GM23248 (cell line): ENCODE results near the gene AREG. TPM values are rescaled to one million over a fixed set of nuclear protein-coding genes. Genes with fewer than 3 reads are reported as not detected.
A peak's percentile ranks its signal among the peaks of the same experiment; 100 is the strongest.

ENCODE experiments used
- DNase-seq: peaks from one replicate; pipeline ENCODE4 v3.0.0-alpha.2; 2015
- H2AFZ ChIP-seq: fragments of 200-600 bp; sonication (generic); 2 replicates; pipeline ENCODE4 v1.6.1; 2016; ENCODE audit warnings: antibody characterized with exemption
- H3F3A ChIP-seq: fragments of 200-600 bp; sonication (generic); 2 replicates; pipeline ENCODE4 v1.6.1; 2016; ENCODE audit warnings: mild to moderate bottlenecking, antibody characterized with exemption, mixed run types; ENCODE audit not compliant: insufficient read depth
- H3K27ac ChIP-seq: fragments of 200-600 bp; sonication (generic); 2 replicates; pipeline ENCODE4 v1.5.1; 2016; ENCODE audit warnings: mild to moderate bottlenecking
- H3K27me3 ChIP-seq: fragments of 200-600 bp; sonication (generic); replicated peaks from 2 replicates; pipeline ENCODE4 v1.6.1; 2016; ENCODE audit warnings: mild to moderate bottlenecking; ENCODE audit not compliant: insufficient read depth
- H3K36me3 ChIP-seq: fragments of 200-600 bp; sonication (generic); 2 replicates; pipeline ENCODE4 v1.6.1; 2016; ENCODE audit warnings: low read depth, mild to moderate bottlenecking
- H3K4me1 ChIP-seq: fragments of 200-600 bp; sonication (generic); 2 replicates; pipeline ENCODE4 v1.6.1; 2016; ENCODE audit warnings: mild to moderate bottlenecking; ENCODE audit not compliant: insufficient read depth
- H3K4me2 ChIP-seq: fragments of 200-600 bp; sonication (generic); one replicate; pipeline ENCODE4 v1.6.1; 2016; ENCODE audit warnings: mild to moderate bottlenecking; ENCODE audit not compliant: unreplicated experiment
- H3K4me3 ChIP-seq: fragments of 200-600 bp; sonication (generic); 2 replicates; pipeline ENCODE4 v1.5.1; 2016; ENCODE audit warnings: mild to moderate bottlenecking
- H3K79me2 ChIP-seq: fragments of 200-600 bp; sonication (generic); 2 replicates; pipeline ENCODE4 v1.6.1; 2016; ENCODE audit warnings: mild to moderate bottlenecking; ENCODE audit not compliant: insufficient read depth
- H3K9ac ChIP-seq: fragments of 200-600 bp; sonication (generic); 2 replicates; pipeline ENCODE4 v1.6.1; 2016; ENCODE audit warnings: mild to moderate bottlenecking
- H3K9me2 ChIP-seq: fragments of 200-600 bp; sonication (generic); 2 replicates; pipeline ENCODE4 v1.6.1; 2016; ENCODE audit warnings: mixed run types, mild to moderate bottlenecking, moderate library complexity; ENCODE audit not compliant: insufficient read depth
- H3K9me3 ChIP-seq: fragments of 200-600 bp; sonication (generic); one replicate; pipeline ENCODE4 v1.6.1; 2017; ENCODE audit warnings: low read depth
- H4K20me1 ChIP-seq: fragments of 200-600 bp; sonication (generic); 2 replicates; pipeline ENCODE4 v1.6.0; 2016; ENCODE audit not compliant: insufficient read depth
- EZH2 ChIP-seq: fragments of 200-600 bp; sonication (generic); IDR thresholded peaks from 2 replicates; pipeline ENCODE4 v1.6.1; 2018; ENCODE audit warnings: antibody characterized with exemption, mild to moderate bottlenecking; ENCODE audit not compliant: insufficient read depth, poor library complexity, severe bottlenecking
- EZH2phosphoT487 ChIP-seq: fragments of 200-600 bp; sonication (generic); IDR thresholded peaks from 2 replicates; pipeline ENCODE4 v1.6.1; 2018; ENCODE audit warnings: antibody characterized with exemption, moderate library complexity, mild to moderate bottlenecking, low read depth; ENCODE audit not compliant: insufficient read depth
- WGBS, 2 experiments: methylation state at CpG; one replicate each; pipeline ENCODE4 v1.1.6; 2015 to 2017; ENCODE audit warnings: low lambda C conversion rate in 2 of 2, low coverage in 1 of 2; ENCODE audit errors: missing lambda C conversion rate in 2 of 2; 5-methylcytosine and 5-hydroxymethylcytosine counted together
- in situ Hi-C: fragments of 300-500 bp; cut with MboI; formaldehyde crosslinking; loops from 2 replicates; pipeline ENCODE4 v1.15.0; 2020
- polyA plus RNA-seq: library from polyadenylated mRNA; unstranded; fragments of >200 nt; fragmentation: Nextera tagmentation; extraction: Ambion mirVana; gene quantifications from 2 replicates; pipeline ENCODE4 v1.2.1, GENCODE V29; 2016
- total RNA-seq: library from RNA; depleted of rRNA; stranded (reverse); fragments of >200 nt; shearing (Covaris generic); gene quantifications from 2 replicates; pipeline ENCODE4 v1.2.3, GENCODE V29; 2014

AREG gene
- total and polyA plus RNA-seq, 2 experiments from 2014 or later = 0.76 to 0.97 TPM

DNA sequence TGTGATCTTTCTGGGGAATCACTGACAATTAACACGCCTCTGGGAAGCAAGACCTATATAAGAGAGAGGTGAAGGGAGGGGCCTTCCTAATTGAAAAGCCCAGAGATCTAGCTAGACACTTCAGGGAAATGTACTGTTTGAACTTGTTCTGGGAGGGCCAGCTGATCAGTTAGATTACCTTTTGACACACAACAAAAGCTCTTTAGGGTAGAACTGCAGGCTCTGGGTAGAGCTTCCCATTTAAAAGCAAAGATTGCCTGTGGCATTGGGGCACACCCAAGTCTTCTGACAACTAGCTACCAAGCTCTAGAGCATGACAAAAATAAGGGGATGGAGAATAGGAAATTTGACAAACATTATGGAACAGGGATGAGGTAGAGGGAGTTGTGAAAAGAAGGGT is 26.3 kb downstream of the AREG start:
- H3K27ac ChIP-seq = no peak overlapping the region
- in situ Hi-C loops = no loop called here
- H3K9me3 ChIP-seq = no peaks in the 10 kb centered on the region
- H3K9me2 ChIP-seq = no peaks in the 10 kb centered on the region
- H3K36me3 ChIP-seq = no peaks in the 10 kb centered on the region
- H3K4me2 ChIP-seq = no peak overlapping the region
- no peaks in the 10 kb centered on the region for H4K20me1 ChIP-seq
- H3K9ac ChIP-seq = no peak overlapping the region
- H3F3A ChIP-seq = peaks cover 35% of the 10 kb centered on the region
- no peak for DNase-seq
- no peak overlapping the region for H2AFZ ChIP-seq
- H3K79me2 ChIP-seq = no peaks in the 10 kb centered on the region
- TF ChIP-seq EZH2 (no peak), EZH2phosphoT487 (no peak)
- H3K27me3 ChIP-seq = no peaks in the 10 kb centered on the region
- peaks cover 28% of the 10 kb centered on the region for H3K4me1 ChIP-seq
- H3K4me3 ChIP-seq = no peak overlapping the region
- WGBS, 2 experiments = 79 to 90% methylated on average over 1 of the region's 1 CpG

DNA sequence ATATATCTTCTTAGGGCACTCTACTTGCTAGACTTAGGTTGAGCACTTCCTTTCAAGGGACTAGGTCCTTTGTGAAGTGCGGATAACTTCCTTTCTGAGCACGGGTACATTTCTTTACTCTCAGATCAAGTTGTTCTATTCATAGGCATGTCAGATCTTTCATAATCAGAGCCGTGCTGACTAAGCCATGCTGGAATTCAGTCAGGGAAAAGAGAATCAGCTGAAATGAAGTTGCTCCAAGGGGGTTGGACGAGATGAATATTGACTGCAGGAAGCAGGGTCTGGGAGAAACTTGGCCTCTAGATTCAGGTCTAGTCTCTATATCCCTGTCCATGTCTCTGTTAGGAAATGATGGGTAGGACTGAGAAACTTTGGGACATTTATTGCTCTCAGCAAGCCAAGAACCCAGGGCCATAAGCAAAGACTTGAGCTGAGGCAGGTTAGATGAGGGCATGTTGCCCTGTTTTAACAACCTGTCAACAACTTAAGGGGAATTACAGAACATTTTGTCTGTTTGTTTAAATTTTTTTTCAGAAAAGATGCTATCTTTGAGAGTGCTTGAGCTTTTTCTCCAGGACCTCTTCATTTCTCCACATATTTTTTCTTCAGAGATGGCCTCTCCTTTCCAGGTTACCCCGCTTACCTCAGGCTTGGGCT is 28.3 kb downstream of the AREG start:
- 27 to 34% methylated on average over 5 of the region's 5 CpGs for WGBS, 2 experiments
- Histone ChIP-seq H3K4me1 (peaks cover 28% of the 10 kb centered on the region), H3K27ac (peak overlapping the region; percentile 26; the same call in 1 of the 2 replicates), H3K4me2 (peak overlapping the region; percentile 25), H4K20me1 (no peaks in the 10 kb centered on the region), H3F3A (peaks cover 35% of the 10 kb centered on the region), H3K9ac (no peak overlapping the region), H3K9me3 (no peaks in the 10 kb centered on the region), H3K4me3 (no peak overlapping the region), H3K27me3 (no peaks in the 10 kb centered on the region), H3K79me2 (no peaks in the 10 kb centered on the region), H3K36me3 (no peaks in the 10 kb centered on the region), H2AFZ (peak overlapping the region; percentile 9; the same call in 1 of the 2 replicates), H3K9me2 (no peaks in the 10 kb centered on the region)
- DNase-seq = peak; percentile 85
- TF ChIP-seq EZH2 = no peak
- no peak for TF ChIP-seq EZH2phosphoT487
- in situ Hi-C loops = no loop called here

DNA sequence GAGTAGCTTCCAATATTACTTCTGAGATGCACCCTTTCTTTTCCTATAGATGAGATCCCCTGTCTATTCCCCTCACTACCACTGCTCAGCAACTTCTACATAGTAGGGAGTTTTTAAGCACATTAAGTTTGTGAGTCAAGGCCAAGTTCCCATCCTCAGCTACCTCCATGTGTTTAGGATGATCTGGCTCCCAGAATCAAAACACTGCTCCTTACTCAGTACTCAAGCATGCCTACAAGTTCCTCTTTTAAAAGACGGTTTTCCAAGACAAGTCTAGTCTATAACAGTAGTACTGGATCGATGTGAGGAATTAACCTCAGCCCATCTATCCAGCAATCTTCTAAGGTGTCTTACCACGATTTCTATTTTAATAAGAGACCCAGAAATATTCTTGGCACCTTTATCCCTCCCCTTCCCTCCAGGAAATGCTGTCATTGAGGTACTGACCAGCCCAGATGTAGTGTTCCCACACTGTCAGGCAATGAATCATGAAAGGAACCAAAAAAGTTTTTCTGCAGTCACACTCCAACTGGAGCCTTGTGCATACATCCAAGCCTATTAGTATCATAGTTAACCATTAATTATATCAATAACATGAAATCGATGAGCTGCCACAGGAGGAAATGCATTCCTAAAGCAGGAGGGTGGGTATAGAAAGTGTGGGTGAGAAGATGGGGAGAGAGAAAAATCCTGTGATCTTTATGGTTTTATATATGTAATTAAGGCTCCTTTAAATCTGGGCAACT is 29.6 kb downstream of the AREG start:
- in situ Hi-C loops = no loop called here
- H3K36me3 ChIP-seq = no peaks in the 10 kb centered on the region
- peak overlapping the region; percentile 50 for H3K4me2 ChIP-seq
- H3K9me2 ChIP-seq = no peaks in the 10 kb centered on the region
- H2AFZ ChIP-seq = peak overlapping the region; percentile 47
- TF ChIP-seq EZH2 = no peak
- no peak for TF ChIP-seq EZH2phosphoT487
- no peak overlapping the region for H3K4me3 ChIP-seq
- WGBS, 2 experiments = 47 to 62% methylated on average over 4 of the region's 4 CpGs
- H3K4me1 ChIP-seq = peaks cover 28% of the 10 kb centered on the region
- H3K9me3 ChIP-seq = no peaks in the 10 kb centered on the region
- H3F3A ChIP-seq = peaks cover 35% of the 10 kb centered on the region
- H4K20me1 ChIP-seq = no peaks in the 10 kb centered on the region
- DNase-seq = peak; percentile 54
- peak overlapping the region; percentile 32 for H3K27ac ChIP-seq
- no peak overlapping the region for H3K9ac ChIP-seq
- no peaks in the 10 kb centered on the region for H3K79me2 ChIP-seq
- no peaks in the 10 kb centered on the region for H3K27me3 ChIP-seq

DNA sequence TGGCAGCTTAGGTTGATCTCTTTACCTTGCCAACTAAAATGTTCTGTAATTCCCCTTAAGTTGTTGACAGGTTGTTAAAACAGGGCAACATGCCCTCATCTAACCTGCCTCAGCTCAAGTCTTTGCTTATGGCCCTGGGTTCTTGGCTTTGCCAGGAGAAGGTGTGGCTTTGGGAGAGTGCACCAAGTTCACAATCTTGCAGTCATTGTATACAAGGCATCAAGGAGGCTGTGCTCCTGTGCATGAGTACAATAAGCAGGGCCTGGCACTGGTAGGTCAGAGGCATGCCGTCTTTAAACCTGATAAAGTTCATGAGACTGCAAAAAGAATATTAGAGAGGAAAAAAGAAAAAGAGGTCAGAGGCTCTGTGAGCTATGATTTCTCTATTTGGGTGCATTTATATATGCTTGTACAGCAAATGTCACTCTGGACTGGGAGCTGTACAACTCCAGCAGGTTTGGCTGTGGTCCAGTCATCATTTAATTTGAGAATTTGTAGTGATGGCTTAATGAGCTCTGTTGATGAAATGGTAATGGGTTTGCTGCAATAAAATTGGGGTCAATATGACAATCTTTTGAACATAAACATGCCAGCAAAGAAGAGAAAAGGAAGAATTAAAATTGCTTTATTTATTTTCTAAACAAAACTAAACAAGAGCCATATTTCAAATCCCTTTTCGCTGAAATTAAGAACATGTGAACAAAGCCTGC is 30.3 kb downstream of the AREG start:
- H4K20me1 ChIP-seq = no peaks in the 10 kb centered on the region
- H3K36me3 ChIP-seq = no peaks in the 10 kb centered on the region
- H3K4me2 ChIP-seq = peak overlapping the region; percentile 50
- no peak overlapping the region for H3K4me3 ChIP-seq
- no peaks in the 10 kb centered on the region for H3K27me3 ChIP-seq
- in situ Hi-C loops = no loop called here
- TF ChIP-seq EZH2phosphoT487 (no peak), EZH2 (no peak)
- H2AFZ ChIP-seq = no peak overlapping the region
- peaks cover 28% of the 10 kb centered on the region for H3K4me1 ChIP-seq
- no peak overlapping the region for H3K9ac ChIP-seq
- H3K9me2 ChIP-seq = no peaks in the 10 kb centered on the region
- peaks cover 35% of the 10 kb centered on the region for H3F3A ChIP-seq
- 56 to 65% methylated on average over 2 of the region's 2 CpGs for WGBS, 2 experiments
- peak overlapping the region; percentile 32 for H3K27ac ChIP-seq
- H3K79me2 ChIP-seq = no peaks in the 10 kb centered on the region
- no peak for DNase-seq
- H3K9me3 ChIP-seq = no peaks in the 10 kb centered on the region
